Gastrocnemius medialis (tissue), 4 donors: ENCODE data around the gene MPPED2. TPM values are rescaled to one million over a fixed set of nuclear protein-coding genes. Genes with fewer than 3 reads are reported as not detected.

Experiments
- ATAC-seq, 2 donors: fragments of 150-250 bp; one replicate each; pipeline ENCODE4 v1.9.1; 2016
- DNase-seq, 2 donors: peaks; one replicate each; pipeline ENCODE4 v3.0.0-alpha.2; 2019
- H3K27ac ChIP-seq, 4 donors: fragments of 200-600 bp; sonication (generic); 1 replicate in 1 of 4; 2 replicates in 3 of 4; pipeline ENCODE4 v1.5.1; 2016 to 2018; ENCODE audit warnings: mild to moderate bottlenecking in 2 of 4, moderate library complexity in 1 of 4
- H3K27me3 ChIP-seq, 3 donors: fragments of 200-600 bp; sonication (generic) in 2 of 3; 1 replicate in 1 of 3; 2 replicates in 2 of 3; pipeline versions ENCODE4 v1.5.1 to v1.6.0; 2016 to 2019; ENCODE audit warnings: mild to moderate bottlenecking in 1 of 3, moderate library complexity in 1 of 3
- H3K36me3 ChIP-seq, 2 donors: fragments of 200-600 bp; sonication (generic) in 1 of 2; one replicate each; pipeline ENCODE4 v1.5.1; 2017 to 2018
- H3K4me1 ChIP-seq, 2 donors: fragments of 200-600 bp; sonication (generic) in 1 of 2; one replicate each; pipeline ENCODE4 v1.5.1; 2016 to 2017; ENCODE audit warnings: mild to moderate bottlenecking in 2 of 2
- H3K4me3 ChIP-seq, 4 donors: fragments of 200-600 bp; sonication (generic) in 3 of 4; 1 replicate in 1 of 4; 2 replicates in 3 of 4; pipeline ENCODE4 v1.5.1; 2016 to 2019; ENCODE audit warnings: mild to moderate bottlenecking in 2 of 4
- H3K9me3 ChIP-seq, 3 donors: fragments of 200-600 bp; sonication (generic) in 2 of 3; 1 replicate in 1 of 3; 2 replicates in 2 of 3; pipeline ENCODE4 v1.5.1; 2016 to 2019
- CTCF ChIP-seq, 5 experiments: fragments of 450-650 bp in 3 of 5; fragments of 200-600 bp in 2 of 5; sonication (generic) in 2 of 5; IDR thresholded peaks in 4 of 5; conservative IDR thresholded peaks in 1 of 5; 1 replicate in 4 of 5; 2 replicates in 1 of 5; pipeline ENCODE4 v1.5.1; 2016 to 2019; ENCODE audit warnings: antibody characterized with exemption in 5 of 5, mild to moderate bottlenecking in 3 of 5, moderate library complexity in 3 of 5
- POLR2A ChIP-seq, 2 donors: fragments of 450-650 bp; IDR thresholded peaks; one replicate each; pipeline ENCODE4 v1.6.1; 2017; ENCODE audit warnings: antibody characterized with exemption in 2 of 2, mild to moderate bottlenecking in 2 of 2, moderate library complexity in 2 of 2
- in situ Hi-C, 4 donors: fragments of 200-750 bp; cut with MboI; loops; one replicate each; pipeline versions ENCODE4 v1.15.0 to v1.8.0; 2017; ENCODE audit warnings: low sequenced_read_pairs in 4 of 4
- intact Hi-C: fragments of 100-400 bp; cut with DNase I; formaldehyde crosslinking; loops from one replicate; pipeline ENCODE4 v1.15.1; 2023; ENCODE audit warnings: low total_unique reads
- total RNA-seq, 4 donors: library from RNA; depleted of rRNA; stranded (reverse); fragments of >200 nt; gene quantifications; one replicate each; pipeline versions ENCODE4 v1.1.0 to v1.2.3, GENCODE V29; 2016

Gene MPPED2
- total RNA-seq, 4 donors from 2014 or later, result 0.78 to 4.4 (median 2.2) TPM

- no peak overlapping the region for H3K27ac ChIP-seq
- intact Hi-C loops, result no loop called here
Measured at GRCh38 chr11:30454111-30454510, 132.0 kb downstream of the MPPED2 start.

GRCh38 chr11:30453705-30454104, 132.4 kb downstream of the MPPED2 start:
- TF ChIP-seq POLR2A (IDR thresholded peaks at IDR 0.05) (no peak), CTCF (IDR thresholded peaks at IDR 0.05 in 4 of 5, conservative IDR thresholded peaks at IDR 0.05 in 1 of 5) (no peak)
- no peak for ATAC-seq
- Histone ChIP-seq H3K36me3 (no peaks in the 10 kb centered on the region), H3K9me3 (no peaks in the 10 kb centered on the region), H3K27me3 (no peaks in the 10 kb centered on the region), H3K4me3 (no peak overlapping the region), H3K27ac (no peak overlapping the region), H3K4me1 (peaks cover 17 to 37% of the 10 kb centered on the region in 2 donors)
- in situ Hi-C loops (no loop called here), intact Hi-C loops (no loop called here)
- no peak for DNase-seq

More at GRCh38 chr11:30454111-30454510, 132.0 kb downstream of the MPPED2 start:
- Histone ChIP-seq H3K9me3 (no peaks in the 10 kb centered on the region), H3K36me3 (no peaks in the 10 kb centered on the region), H3K27me3 (no peaks in the 10 kb centered on the region), H3K4me1 (peaks cover 17 to 37% of the 10 kb centered on the region in 2 donors), H3K4me3 (no peak overlapping the region)
- no peak for DNase-seq
- in situ Hi-C loops, result no loop called here
- TF ChIP-seq CTCF (IDR thresholded peaks at IDR 0.05 in 4 of 5, conservative IDR thresholded peaks at IDR 0.05 in 1 of 5) (no peak), POLR2A (IDR thresholded peaks at IDR 0.05) (no peak)
- no peak for ATAC-seq

- TF ChIP-seq CTCF (IDR thresholded peaks at IDR 0.05 in 4 of 5, conservative IDR thresholded peaks at IDR 0.05 in 1 of 5), result no peak
- TF ChIP-seq POLR2A (IDR thresholded peaks at IDR 0.05), result no peak
- Histone ChIP-seq H3K4me3 (no peak overlapping the region), H3K9me3 (no peaks in the 10 kb centered on the region), H3K4me1 (peaks cover 17 to 37% of the 10 kb centered on the region in 2 donors), H3K27me3 (no peaks in the 10 kb centered on the region), H3K36me3 (no peaks in the 10 kb centered on the region), H3K27ac (no peak overlapping the region)
- in situ Hi-C loops, result no loop called here
- DNase-seq, result no peak
- no peak for ATAC-seq
- intact Hi-C loops, result no loop called here
Measured at GRCh38 chr11:30452842-30453241, 133.3 kb downstream of the MPPED2 start.

GRCh38 chr11:30452114-30452513, 134.0 kb downstream of the MPPED2 start:
- Histone ChIP-seq H3K9me3 (no peaks in the 10 kb centered on the region), H3K4me3 (no peak overlapping the region), H3K27ac (no peak overlapping the region), H3K4me1 (peaks cover 17 to 44% of the 10 kb centered on the region in 2 donors), H3K36me3 (no peaks in the 10 kb centered on the region), H3K27me3 (no peaks in the 10 kb centered on the region)
- in situ Hi-C loops, result no loop called here
- intact Hi-C loops, result no loop called here
- no peak for TF ChIP-seq CTCF (IDR thresholded peaks at IDR 0.05 in 4 of 5, conservative IDR thresholded peaks at IDR 0.05 in 1 of 5)
- TF ChIP-seq POLR2A (IDR thresholded peaks at IDR 0.05), result no peak
- ATAC-seq (no peak), DNase-seq (no peak)

- H3K27me3 ChIP-seq, result no peaks in the 10 kb centered on the region
- in situ Hi-C loops, result no loop called here
- ATAC-seq (no peak), DNase-seq (no peak)
- peaks cover 17 to 44% of the 10 kb centered on the region in 2 donors for H3K4me1 ChIP-seq
- no peaks in the 10 kb centered on the region for H3K36me3 ChIP-seq
- TF ChIP-seq POLR2A (IDR thresholded peaks at IDR 0.05), result no peak
- no peak for TF ChIP-seq CTCF (IDR thresholded peaks at IDR 0.05 in 4 of 5, conservative IDR thresholded peaks at IDR 0.05 in 1 of 5)
- no peak overlapping the region for H3K4me3 ChIP-seq
- H3K9me3 ChIP-seq, result no peaks in the 10 kb centered on the region
- intact Hi-C loops, result no loop called here
- H3K27ac ChIP-seq, result no peak overlapping the region
Measured at GRCh38 chr11:30451626-30452025, 134.5 kb downstream of the MPPED2 start.
